ENCODE measurements around the gene SAPCD1. TPM values are rescaled to one million over a fixed set of nuclear protein-coding genes. Genes with fewer than 3 reads are reported as not detected.

Gene SAPCD1
- total RNA-seq, 2 donors from 2014 or later = 7.9 to 8.4 TPM

- Histone ChIP-seq H3K4me1 (ENCODE audit: control insufficient read depth, insufficient read depth, low read length) (no peaks in the 10 kb centered on the region), H3K27ac (ENCODE audit: low read depth, low read length) (no peak overlapping the region), H3K4me3 (ENCODE audit: low read length) (no peak overlapping the region), H3K9me3 (ENCODE audit: control insufficient read depth, low read length) (no peaks in the 10 kb centered on the region), H3K36me3 (ENCODE audit: control insufficient read depth, insufficient read depth, low read length) (no peaks in the 10 kb centered on the region), H3K9ac (ENCODE audit: extremely low read depth, low read length, poor library complexity, severe bottlenecking) (no peak overlapping the region), H3K27me3 (ENCODE audit: control insufficient read depth, insufficient read depth, low read length, poor library complexity, severe bottlenecking) (no peaks in the 10 kb centered on the region)
- H3K4me3 Mint-ChIP-seq = no peak overlapping the region
- no peak overlapping the region for H3K27ac Mint-ChIP-seq
- no peak for TF ChIP-seq CTCF (conservative IDR thresholded peaks at IDR 0.05)
- no peaks in the 10 kb centered on the region for H3K9me3 Mint-ChIP-seq
- 94 to 98% methylated on average over 3 to 5 of the region's 5 CpGs for WGBS, 2 experiments (ENCODE audit: insufficient coverage in 1 of 2, insufficient read length in 1 of 2)
- peaks cover 25% of the 10 kb centered on the region for H3K36me3 Mint-ChIP-seq (ENCODE audit: low read depth)
- peaks cover 11% of the 10 kb centered on the region for H3K4me1 Mint-ChIP-seq
- no peak for DNase-seq
- H3K27me3 Mint-ChIP-seq (ENCODE audit: insufficient read depth) = no peaks in the 10 kb centered on the region
These were observed 1.7 kb upstream of the SAPCD1 start for GRCh38 chr6:31760790-31761189.

- no peak overlapping the region for H3K27ac Mint-ChIP-seq
- TF ChIP-seq CTCF (conservative IDR thresholded peaks at IDR 0.05) = no peak
- no peak for DNase-seq
- H3K4me3 Mint-ChIP-seq = no peak overlapping the region
- peaks cover 15% of the 10 kb centered on the region for H3K4me1 Mint-ChIP-seq
- Histone ChIP-seq H3K27me3 (ENCODE audit: control insufficient read depth, insufficient read depth, low read length, poor library complexity, severe bottlenecking) (no peaks in the 10 kb centered on the region), H3K4me1 (ENCODE audit: control insufficient read depth, insufficient read depth, low read length) (no peaks in the 10 kb centered on the region), H3K27ac (ENCODE audit: low read depth, low read length) (no peak overlapping the region), H3K4me3 (ENCODE audit: low read length) (no peak overlapping the region), H3K36me3 (ENCODE audit: control insufficient read depth, insufficient read depth, low read length) (no peaks in the 10 kb centered on the region), H3K9me3 (ENCODE audit: control insufficient read depth, low read length) (no peaks in the 10 kb centered on the region), H3K9ac (ENCODE audit: extremely low read depth, low read length, poor library complexity, severe bottlenecking) (no peak overlapping the region)
- no peaks in the 10 kb centered on the region for H3K9me3 Mint-ChIP-seq
- H3K36me3 Mint-ChIP-seq (ENCODE audit: low read depth) = peaks cover 25% of the 10 kb centered on the region
- H3K27me3 Mint-ChIP-seq (ENCODE audit: insufficient read depth) = no peaks in the 10 kb centered on the region
- 98% methylated on average over 6 to 8 of the region's 8 CpGs for WGBS, 2 experiments (ENCODE audit: insufficient coverage in 1 of 2, insufficient read length in 1 of 2)
These were observed 1.1 kb upstream of the SAPCD1 start for GRCh38 chr6:31761343-31761742.

- Histone ChIP-seq H3K4me1 (ENCODE audit: control insufficient read depth, insufficient read depth, low read length) (no peaks in the 10 kb centered on the region), H3K9me3 (ENCODE audit: control insufficient read depth, low read length) (no peaks in the 10 kb centered on the region), H3K36me3 (ENCODE audit: control insufficient read depth, insufficient read depth, low read length) (no peaks in the 10 kb centered on the region), H3K4me3 (ENCODE audit: low read length) (no peak overlapping the region), H3K27me3 (ENCODE audit: control insufficient read depth, insufficient read depth, low read length, poor library complexity, severe bottlenecking) (no peaks in the 10 kb centered on the region), H3K27ac (ENCODE audit: low read depth, low read length) (peak overlapping the region; percentile 86), H3K9ac (ENCODE audit: extremely low read depth, low read length, poor library complexity, severe bottlenecking) (no peak overlapping the region)
- no peak for DNase-seq
- Mint-ChIP-seq H3K36me3 (ENCODE audit: low read depth) (peaks cover 25% of the 10 kb centered on the region), H3K4me1 (peaks cover 18% of the 10 kb centered on the region), H3K27me3 (ENCODE audit: insufficient read depth) (no peaks in the 10 kb centered on the region), H3K9me3 (no peaks in the 10 kb centered on the region), H3K27ac (peak overlapping the region; percentile 77), H3K4me3 (no peak overlapping the region)
- 85 to 86% methylated on average over 5 to 8 of the region's 8 CpGs for whole genome bisulfite sequencing, 2 experiments (ENCODE audit: insufficient coverage in 1 of 2, insufficient read length in 1 of 2)
- TF ChIP-seq CTCF (conservative IDR thresholded peaks at IDR 0.05) = no peak
These were observed 592 bp downstream of the SAPCD1 start for GRCh38 chr6:31762878-31763618.

Measured in endodermal cell (in vitro differentiated cells).